ENCODE data around the gene ATG9B. TPM values are rescaled to one million over a fixed set of nuclear protein-coding genes. Genes with fewer than 3 reads are reported as not detected.

ATG9B gene
- total RNA-seq, 1 experiment from 2014 or later: 0.98 TPM

DNA sequence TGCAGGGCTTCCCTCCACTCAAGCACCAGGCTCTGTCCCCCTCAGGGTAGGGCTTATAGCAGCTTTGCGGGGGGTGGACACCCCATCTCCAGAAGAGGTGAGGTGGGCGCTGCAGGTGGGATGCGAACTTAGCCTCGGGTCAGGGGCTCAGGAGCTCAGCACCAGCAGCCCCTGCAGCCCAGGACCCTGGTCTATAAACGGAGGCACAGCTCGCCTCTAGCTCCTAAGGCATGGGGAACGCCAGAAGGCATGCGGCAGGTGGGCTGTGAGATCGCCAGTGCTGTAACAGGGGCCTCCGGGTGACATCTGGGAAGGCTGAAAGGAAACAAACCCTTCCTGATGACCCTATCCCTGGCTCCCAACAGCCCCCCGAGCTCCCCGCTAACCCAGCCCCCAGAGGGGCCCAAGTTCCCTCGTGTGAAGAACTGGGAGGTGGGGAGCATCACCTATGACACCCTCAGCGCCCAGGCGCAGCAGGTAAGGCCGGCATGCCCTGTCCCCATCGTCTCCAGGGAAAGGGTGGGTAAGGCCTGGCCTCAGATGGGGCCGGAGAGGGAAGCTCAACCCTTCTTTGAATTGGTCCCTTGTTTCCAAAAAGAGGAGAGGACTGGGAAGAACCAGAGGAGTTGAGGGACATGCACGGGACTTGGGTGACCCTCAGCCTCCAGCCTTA, 29.3 kb downstream of the ATG9B start:
- no peak overlapping the region for H3K4me3 ChIP-seq (ENCODE audit: low read depth in 2 of 2, low read length in 2 of 2)
- BruUV-seq (replicated peaks): no TSS peak

More for the DNA sequence above, 29.3 kb downstream of the ATG9B start:
- POLR2A ChIA-PET: no interaction called here
- H3K27ac ChIP-seq (ENCODE audit: low read length): no peak overlapping the region
- peaks cover 8% of the 10 kb centered on the region for H3K9me3 ChIP-seq (ENCODE audit: control insufficient read depth, insufficient read depth, low read depth, low read length)
- H3K36me3 ChIP-seq (ENCODE audit: control insufficient read depth, insufficient read depth, low read length): no peaks in the 10 kb centered on the region
- in situ Hi-C loops (cut with HindIII; ENCODE audit: low pct_unique_long_range_greater_than_20kb, low sequenced_read_pairs): no loop called here
- no peaks in the 10 kb centered on the region for H3K27me3 ChIP-seq (ENCODE audit: control insufficient read depth, insufficient read depth, low read length)
- ATAC-seq (no peak), DNase-seq (ENCODE audit: low read depth, low spot score) (no peak)
- no peak for TF ChIP-seq REST (IDR thresholded peaks at IDR 0.05; ENCODE audit: insufficient read depth in 1 of 2, low read depth in 2 of 2, low read length in 1 of 2)
- TF ChIP-seq TCF7L2 (IDR thresholded peaks at IDR 0.05; ENCODE audit: low read depth, low read length): no peak
- TF ChIP-seq POLR2AphosphoS5 (IDR thresholded peaks at IDR 0.05; ENCODE audit: low read depth, low read length): no peak
- no peak for TF ChIP-seq SIN3A (IDR thresholded peaks at IDR 0.05; ENCODE audit: borderline replicate concordance, insufficient read depth, low read depth, low read length)
- no peak for TF ChIP-seq CTCF (IDR thresholded peaks at IDR 0.05)
- H3K4me1 ChIP-seq (ENCODE audit: control insufficient read depth, insufficient read depth, low read length): no peaks in the 10 kb centered on the region; the same call in 1 of the 2 replicates
- intact Hi-C loops (cut with micrococcal nuclease; ENCODE audit: unreplicated experiment): no loop called here
- CTCF ChIA-PET: interaction anchor here (0.8 to 1.2 kb wide), 4 partner anchors 13 to 32 kb away, joined by 3 to 4 read pairs (median 4); no protein-coding TSS in a partner anchor

All from Panc1 (cell line).